Keratinocyte (primary cell): ENCODE results near the gene ATP13A1. TPM values are rescaled to one million over a fixed set of nuclear protein-coding genes. Genes with fewer than 3 reads are reported as not detected.

Experiments
- DNase-seq: peaks from one replicate; pipeline ENCODE4 v3.0.0-alpha.2; 2011; ENCODE audit warnings: low read depth, missing footprints, low spot score
- FAIRE-seq: peaks from 2 replicates; lab custom pipeline; 2011; peaks lifted over from hg19 to GRCh38; lab: Jason Lieb, UNC
- H2AFZ ChIP-seq: 2 replicates; pipeline ENCODE4 v1.6.0; 2012; ENCODE audit warnings: low read length, control low read depth, inconsistent platforms; ENCODE audit not compliant: control insufficient read depth
- H3K27ac ChIP-seq: 2 replicates; pipeline ENCODE4 v1.5.1; 2011; ENCODE audit warnings: low read length; ENCODE audit not compliant: control insufficient read depth, insufficient read depth
- H3K27me3 ChIP-seq: 3 replicates; pipeline ENCODE4 v1.6.0; 2011; ENCODE audit warnings: low read length; ENCODE audit not compliant: control insufficient read depth, insufficient read depth; ENCODE audit errors: extremely low read depth
- H3K36me3 ChIP-seq, 2 experiments: 2 replicates in 1 of 2; 3 replicates in 1 of 2; pipeline ENCODE4 v1.5.1; 2011; ENCODE audit warnings: low read length in 2 of 2, mild to moderate bottlenecking in 1 of 2; ENCODE audit not compliant: control insufficient read depth in 2 of 2, insufficient read depth in 2 of 2; ENCODE audit errors: extremely low read depth in 1 of 2
- H3K4me1 ChIP-seq: 3 replicates; pipeline ENCODE4 v1.5.1; 2011; ENCODE audit warnings: low read length; ENCODE audit not compliant: control insufficient read depth, insufficient read depth; ENCODE audit errors: extremely low read depth
- H3K4me2 ChIP-seq: 3 replicates; pipeline ENCODE4 v1.6.0; 2011; ENCODE audit warnings: low read depth, low read length; ENCODE audit not compliant: control insufficient read depth, insufficient read depth; ENCODE audit errors: extremely low read depth
- H3K4me3 ChIP-seq, 3 experiments: fragments of 200-600 bp in 1 of 3; sonication (generic) in 1 of 3; 2 replicates in 2 of 3; 3 replicates in 1 of 3; pipeline ENCODE4 v1.5.1; 2011 to 2016; ENCODE audit warnings: low read length in 3 of 3, mild to moderate bottlenecking in 3 of 3, control low read depth in 2 of 3, inconsistent platforms in 1 of 3, low read depth in 1 of 3, mixed read lengths in 1 of 3, mixed run types in 1 of 3, moderate library complexity in 1 of 3; ENCODE audit not compliant: control insufficient read depth in 2 of 3, insufficient read depth in 2 of 3; ENCODE audit errors: extremely low read depth in 1 of 3
- H3K79me2 ChIP-seq: 2 replicates; pipeline ENCODE4 v1.6.0; 2012; ENCODE audit warnings: low read length; ENCODE audit not compliant: control insufficient read depth, insufficient read depth
- H3K9ac ChIP-seq: 3 replicates; pipeline ENCODE4 v1.6.0; 2011; ENCODE audit warnings: low read length; ENCODE audit not compliant: control insufficient read depth, insufficient read depth; ENCODE audit errors: extremely low read depth
- H3K9me1 ChIP-seq: 3 replicates; pipeline ENCODE4 v1.6.0; 2011; ENCODE audit warnings: low read length; ENCODE audit not compliant: control insufficient read depth, insufficient read depth; ENCODE audit errors: extremely low read depth
- H3K9me3 ChIP-seq: 2 replicates; pipeline ENCODE4 v1.5.1; 2012; ENCODE audit warnings: low read depth, low read length; ENCODE audit not compliant: control insufficient read depth
- H4K20me1 ChIP-seq: 3 replicates; pipeline ENCODE4 v1.6.0; 2011; ENCODE audit warnings: low read length; ENCODE audit not compliant: control insufficient read depth, insufficient read depth; ENCODE audit errors: extremely low read depth
- EZH2 ChIP-seq: IDR thresholded peaks from one replicate; pipeline ENCODE4 v1.6.1; 2012; ENCODE audit warnings: inconsistent platforms, mild to moderate bottlenecking, low read length, moderate library complexity
- dilution Hi-C: fragments of 300-500 bp; cut with MboI; formaldehyde crosslinking; loops from one replicate; pipeline ENCODE4 v1.7.0; 2020; ENCODE audit warnings: low sequenced_read_pairs; ENCODE audit not compliant: extremely low pct_ligation_motif_present
- polyA plus RNA-seq, 5 experiments: library from polyadenylated mRNA; depleted of rRNA in 3 of 5; stranded (reverse) in 3 of 5; stranded (forward) in 1 of 5; unstranded in 1 of 5; fragments of >200 nt; gene quantifications; 1 replicate in 1 of 5; 2 replicates in 3 of 5; 3 replicates in 1 of 5; pipeline versions ENCODE4 v1.2.1 to v1.2.3, GENCODE V29; 2011 to 2012; ENCODE audit warnings: missing spikeins in 2 of 5, low read depth in 1 of 5, low replicate concordance in 1 of 5
- TF ChIP-seq, protein P1 (sequence below), 3 experiments: IDR thresholded peaks in 1 of 3; conservative IDR thresholded peaks in 1 of 3; optimal IDR thresholded peaks in 1 of 3; 2 replicates in 2 of 3; 3 replicates in 1 of 3; pipeline versions ENCODE3 to v1.5.1; 2011; ENCODE audit warnings: low read length in 3 of 3, mild to moderate bottlenecking in 3 of 3, moderate library complexity in 2 of 3, control low read depth in 1 of 3, inconsistent platforms in 1 of 3; ENCODE audit not compliant: insufficient read depth in 2 of 3; ENCODE audit errors: extremely low read depth in 1 of 3

ATP13A1 gene
- polyA plus RNA-seq, 1 donor (not counting 4 experiments of a cell fraction or from before 2014, with no cell fraction given): 9.8 TPM

DNA sequence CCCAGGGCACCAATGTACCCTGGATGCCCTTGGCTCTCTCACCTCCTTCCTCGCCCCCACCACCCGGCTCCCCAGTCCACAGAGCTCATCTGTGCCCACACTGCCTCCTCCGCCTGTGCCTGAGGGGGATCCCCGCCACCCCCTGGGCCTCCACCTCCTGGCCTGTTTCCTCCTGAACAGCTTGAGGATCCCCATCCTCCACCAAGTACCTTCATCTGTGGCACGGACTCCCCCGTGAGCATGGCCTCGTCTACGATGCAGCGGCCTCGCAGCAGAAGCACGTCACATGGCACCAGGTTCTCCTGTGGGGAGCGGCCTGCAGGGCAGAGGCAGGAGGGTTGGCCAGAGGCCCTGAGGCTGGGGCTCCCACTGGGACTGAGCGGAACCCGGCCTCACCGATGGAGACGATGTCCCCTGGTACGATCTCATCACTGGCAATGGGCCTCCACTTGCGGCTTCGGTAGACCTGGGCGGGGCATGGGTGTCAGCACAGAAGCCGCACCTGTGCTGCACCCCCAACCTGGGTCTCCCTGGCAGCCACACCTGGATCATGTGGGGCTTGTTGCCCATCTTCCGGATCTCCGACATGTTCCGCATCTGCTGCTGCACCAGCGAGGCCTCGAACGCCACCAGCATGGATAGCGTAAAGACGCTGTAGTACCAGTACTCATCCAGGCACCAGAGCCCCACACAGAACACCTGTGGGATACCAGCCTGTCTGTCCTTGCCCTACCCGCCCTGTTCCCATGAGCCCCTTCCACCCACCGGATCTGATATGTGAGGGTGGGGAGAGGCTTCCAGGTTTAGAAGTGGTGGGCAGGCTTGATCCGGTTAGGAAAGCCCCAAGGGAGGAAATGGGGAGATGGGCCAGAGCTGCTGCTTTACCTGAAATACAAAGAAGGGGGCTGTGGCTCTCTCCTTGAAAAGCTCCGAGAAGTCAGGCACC lies 6.8 kb downstream of the ATP13A1 start:
- no peaks in the 10 kb centered on the region for H3K9me3 ChIP-seq
- no peak overlapping the region for H3K9ac ChIP-seq
- H3K79me2 ChIP-seq: peaks cover 16% of the 10 kb centered on the region
- peaks cover 6% of the 10 kb centered on the region for H3K4me1 ChIP-seq
- no peak overlapping the region for H3K4me2 ChIP-seq
- H3K27ac ChIP-seq: no peak overlapping the region
- peaks cover 43 to 61% of the 10 kb centered on the region in 2 experiments for H3K36me3 ChIP-seq
- H3K9me1 ChIP-seq: no peaks in the 10 kb centered on the region
- dilution Hi-C loops: no loop called here
- DNase-seq (no peak), FAIRE-seq (no peak)
- no peaks in the 10 kb centered on the region for H3K27me3 ChIP-seq
- H2AFZ ChIP-seq: no peak overlapping the region
- TF ChIP-seq EZH2: no peak
- TF ChIP-seq, protein P1, sequence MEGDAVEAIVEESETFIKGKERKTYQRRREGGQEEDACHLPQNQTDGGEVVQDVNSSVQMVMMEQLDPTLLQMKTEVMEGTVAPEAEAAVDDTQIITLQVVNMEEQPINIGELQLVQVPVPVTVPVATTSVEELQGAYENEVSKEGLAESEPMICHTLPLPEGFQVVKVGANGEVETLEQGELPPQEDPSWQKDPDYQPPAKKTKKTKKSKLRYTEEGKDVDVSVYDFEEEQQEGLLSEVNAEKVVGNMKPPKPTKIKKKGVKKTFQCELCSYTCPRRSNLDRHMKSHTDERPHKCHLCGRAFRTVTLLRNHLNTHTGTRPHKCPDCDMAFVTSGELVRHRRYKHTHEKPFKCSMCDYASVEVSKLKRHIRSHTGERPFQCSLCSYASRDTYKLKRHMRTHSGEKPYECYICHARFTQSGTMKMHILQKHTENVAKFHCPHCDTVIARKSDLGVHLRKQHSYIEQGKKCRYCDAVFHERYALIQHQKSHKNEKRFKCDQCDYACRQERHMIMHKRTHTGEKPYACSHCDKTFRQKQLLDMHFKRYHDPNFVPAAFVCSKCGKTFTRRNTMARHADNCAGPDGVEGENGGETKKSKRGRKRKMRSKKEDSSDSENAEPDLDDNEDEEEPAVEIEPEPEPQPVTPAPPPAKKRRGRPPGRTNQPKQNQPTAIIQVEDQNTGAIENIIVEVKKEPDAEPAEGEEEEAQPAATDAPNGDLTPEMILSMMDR (optimal IDR thresholded peaks at IDR 0.05 in 1 of 3, IDR thresholded peaks at IDR 0.05 in 1 of 3, conservative IDR thresholded peaks at IDR 0.05 in 1 of 3; ENCODE audit: extremely low read depth in 1 of 3, insufficient read depth in 2 of 3, low read length in 3 of 3): no peak
- no peak overlapping the region for H3K4me3 ChIP-seq
- H4K20me1 ChIP-seq: peaks cover 6% of the 10 kb centered on the region

DNA sequence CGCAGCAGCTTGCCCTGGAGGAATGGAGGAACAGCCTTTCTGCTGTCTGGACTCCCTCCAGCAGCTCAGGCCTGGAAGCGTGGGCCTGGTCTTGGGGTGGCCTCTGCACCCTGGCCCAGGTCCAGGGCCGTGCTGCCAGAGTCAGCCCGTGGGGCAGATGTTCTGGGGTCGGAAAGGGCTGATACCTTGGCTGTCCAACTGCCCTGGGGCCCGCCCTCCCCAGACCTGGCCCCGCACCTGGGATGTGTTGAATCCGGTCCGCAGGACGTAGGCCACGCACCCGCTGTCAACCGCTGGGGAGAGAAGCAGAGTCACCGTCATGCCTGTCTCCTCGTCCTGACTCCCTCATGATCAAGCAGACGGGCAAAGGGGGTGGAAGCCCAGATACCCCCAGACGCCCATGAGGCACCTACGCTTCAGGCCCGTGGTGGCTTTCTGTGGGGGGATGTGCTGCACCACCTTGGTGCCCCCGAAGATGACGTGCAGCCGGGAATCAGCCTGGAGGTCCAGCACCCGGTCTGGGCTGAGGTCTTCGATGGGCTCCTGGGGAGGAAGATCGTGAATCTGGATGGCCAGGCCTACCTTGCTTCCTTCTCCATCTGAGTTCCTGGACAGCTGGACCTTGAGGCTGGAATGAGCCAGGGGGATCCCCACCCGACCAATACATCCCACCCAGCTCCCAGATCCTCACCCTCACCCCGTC lies 7.7 kb downstream of the ATP13A1 start:
- Histone ChIP-seq H3K27me3 (no peaks in the 10 kb centered on the region), H2AFZ (no peak overlapping the region), H3K27ac (no peak overlapping the region), H3K9me1 (no peaks in the 10 kb centered on the region), H4K20me1 (no peaks in the 10 kb centered on the region), H3K4me3 (no peak overlapping the region), H3K9ac (no peak overlapping the region), H3K36me3 (peaks cover 45 to 70% of the 10 kb centered on the region in 2 experiments), H3K4me1 (no peaks in the 10 kb centered on the region), H3K4me2 (no peak overlapping the region), H3K9me3 (no peaks in the 10 kb centered on the region), H3K79me2 (peaks cover 8% of the 10 kb centered on the region)
- FAIRE-seq: no peak
- dilution Hi-C loops: no loop called here
- TF ChIP-seq, protein P1 (optimal IDR thresholded peaks at IDR 0.05 in 1 of 3, IDR thresholded peaks at IDR 0.05 in 1 of 3, conservative IDR thresholded peaks at IDR 0.05 in 1 of 3; ENCODE audit: extremely low read depth in 1 of 3, insufficient read depth in 2 of 3, low read length in 3 of 3): no peak
- TF ChIP-seq EZH2: no peak
- DNase-seq: no peak
